B cell (primary cell): ENCODE measurements around the gene OCA2. TPM values are rescaled to one million over a fixed set of nuclear protein-coding genes. Genes with fewer than 3 reads are reported as not detected.

Experiments
- ATAC-seq: fragments of 200-7000 bp; cut with Tn5 transposase; one replicate; pipeline ENCODE4 v1.10.0; 2021; ENCODE audit warnings: low read depth, mild to moderate bottlenecking, moderate number of reproducible peaks, moderate library complexity
- CTCF ChIA-PET: fragments of 350-600 bp; sonication (Branson Sonifier 250); formaldehyde crosslinking; loops from one replicate; lab custom pipeline; 2021; ENCODE audit warnings: antibody characterized with exemption, inconsistent platforms; lab: Charles Lee
- POLR2A ChIA-PET: fragments of 350-600 bp; sonication (Branson Sonifier 250); formaldehyde crosslinking; loops from one replicate; lab custom pipeline; 2021; ENCODE audit warnings: antibody characterized with exemption; lab: Charles Lee
- DNase-seq: peaks from one replicate; pipeline ENCODE4 v3.0.0; 2013
- H2AFZ ChIP-seq: 2 replicates; pipeline ENCODE4 v1.6.1; 2012; ENCODE audit warnings: mild to moderate bottlenecking, low read depth, low read length; ENCODE audit not compliant: insufficient read depth, poor library complexity, severe bottlenecking
- H3K27ac ChIP-seq, 2 donors: 1 replicate in 1 of 2; 2 replicates in 1 of 2; pipeline ENCODE4 v1.5.1; 2012 to 2013; ENCODE audit warnings: low read length in 2 of 2, mild to moderate bottlenecking in 2 of 2, moderate library complexity in 1 of 2
- H3K27me3 ChIP-seq, 4 experiments: fragments of 200-600 bp in 1 of 4; sonication (generic) in 1 of 4; replicated peaks in 1 of 4; 1 replicate in 2 of 4; 2 replicates in 2 of 4; pipeline versions ENCODE4 v1.6.1 to v1.7.0; 2013 to 2016; ENCODE audit warnings: low read length in 3 of 4, mild to moderate bottlenecking in 2 of 4, mixed read lengths in 1 of 4, moderate library complexity in 1 of 4; ENCODE audit not compliant: insufficient read depth in 4 of 4, control insufficient read depth in 3 of 4; ENCODE audit errors: control extremely low read depth in 1 of 4
- H3K36me3 ChIP-seq, 2 experiments: replicated peaks in 1 of 2; 1 replicate in 1 of 2; 2 replicates in 1 of 2; pipeline versions ENCODE4 v1.6.1 to v1.7.1; 2013; ENCODE audit warnings: low read length in 1 of 2; ENCODE audit not compliant: insufficient read depth in 2 of 2, control insufficient read depth in 1 of 2; ENCODE audit errors: control extremely low read depth in 1 of 2, extremely low read depth in 1 of 2
- H3K4me1 ChIP-seq, 2 donors: fragments of 200-600 bp in 1 of 2; sonication (generic) in 1 of 2; 1 replicate in 1 of 2; 2 replicates in 1 of 2; pipeline versions ENCODE4 v1.5.1 to v1.6.1; 2013 to 2017; ENCODE audit warnings: low read length in 2 of 2; ENCODE audit not compliant: control insufficient read depth in 2 of 2, insufficient read depth in 2 of 2
- H3K4me2 ChIP-seq: replicated peaks from 2 replicates; pipeline ENCODE3; 2012; ENCODE audit warnings: mild to moderate bottlenecking, low read depth, low read length; ENCODE audit not compliant: poor library complexity, severe bottlenecking
- H3K4me3 ChIP-seq, 5 experiments: fragments of 200-600 bp in 1 of 5; sonication (generic) in 1 of 5; 1 replicate in 3 of 5; 2 replicates in 2 of 5; pipeline versions ENCODE4 v1.5.1 to v1.7.0; 2011 to 2016; ENCODE audit warnings: low read length in 4 of 5, mild to moderate bottlenecking in 4 of 5, low read depth in 2 of 5, control low read depth in 1 of 5, moderate library complexity in 1 of 5; ENCODE audit not compliant: insufficient read depth in 1 of 5; ENCODE audit errors: control extremely low read depth in 1 of 5, extremely low read depth in 1 of 5
- H3K79me2 ChIP-seq: fragments of 200-600 bp; sonication (generic); one replicate; pipeline ENCODE4 v1.6.0; 2016; ENCODE audit warnings: low read length; ENCODE audit not compliant: control insufficient read depth, insufficient read depth
- H3K9ac ChIP-seq: fragments of 200-600 bp; sonication (generic); 2 replicates; pipeline ENCODE4 v1.6.1; 2017; ENCODE audit warnings: mild to moderate bottlenecking, low read length, moderate library complexity
- H3K9me3 ChIP-seq, 3 donors: one replicate each; pipeline versions ENCODE4 v1.6.1 to v1.7.1; 2013; ENCODE audit warnings: low read length in 2 of 3; ENCODE audit not compliant: control insufficient read depth in 2 of 3, insufficient read depth in 1 of 3; ENCODE audit errors: control extremely low read depth in 1 of 3
- H4K20me1 ChIP-seq: 2 replicates; pipeline ENCODE4 v1.6.0; 2012; ENCODE audit warnings: mild to moderate bottlenecking, low read length; ENCODE audit not compliant: insufficient read depth, control insufficient read depth, poor library complexity, severe bottlenecking
- H3K27ac Mint-ChIP-seq: one replicate; pipeline ENCODE4 v1.8.0; 2021; ENCODE audit warnings: mixed read lengths
- H3K27me3 Mint-ChIP-seq: one replicate; pipeline ENCODE4 v1.8.0; 2021; ENCODE audit warnings: mixed read lengths
- H3K4me1 Mint-ChIP-seq: one replicate; pipeline ENCODE4 v1.8.0; 2021; ENCODE audit warnings: mixed read lengths
- H3K4me3 Mint-ChIP-seq: one replicate; pipeline ENCODE4 v1.8.0; 2021; ENCODE audit warnings: mixed read lengths
- H3K9me3 Mint-ChIP-seq: one replicate; pipeline ENCODE4 v1.8.0; 2022; ENCODE audit warnings: mixed read lengths; ENCODE audit not compliant: insufficient read depth
- EZH2 ChIP-seq: IDR thresholded peaks from 2 replicates; pipeline ENCODE4 v1.6.1; 2012; ENCODE audit warnings: borderline replicate concordance, low read depth, mild to moderate bottlenecking, moderate library complexity, low read length; ENCODE audit not compliant: insufficient read depth, poor library complexity, severe bottlenecking
- WGBS: methylation state at CpG from one replicate; pipeline ENCODE4 v1.1.5; 2013; ENCODE audit warnings: missing lambda C conversion rate; ENCODE audit not compliant: insufficient coverage; 5-methylcytosine and 5-hydroxymethylcytosine counted together
- intact Hi-C: fragments of 100-400 bp; cut with micrococcal nuclease; formaldehyde crosslinking; loops from one replicate; pipeline ENCODE4 v1.10.0; 2022
- polyA plus RNA-seq: library from polyadenylated mRNA; depleted of rRNA; stranded (reverse); fragments of >200 nt; gene quantifications from 2 replicates; pipeline ENCODE4 v1.2.3, GENCODE V29; 2012
- total RNA-seq, 2 donors: library from RNA; stranded (reverse); fragments of 120-200 nt in 1 of 2; gene quantifications; 1 replicate in 1 of 2; 2 replicates in 1 of 2; pipeline versions ENCODE4 v1.2.3 to v1.2.4, GENCODE V29; 2013 to 2022
- TF ChIP-seq, protein P1 (sequence below): fragments of 200-600 bp; IDR thresholded peaks from one replicate; pipeline ENCODE4 v1.8.0; 2022; ENCODE audit warnings: antibody characterized with exemption, mild to moderate bottlenecking

The OCA2 gene
- total and polyA plus RNA-seq, 2 donors (not counting 1 experiment from before 2014, with no cell fraction given), result 0.12 TPM; not detected in 1

- Histone ChIP-seq H3K4me2 (no peak overlapping the region), H3K27me3 (peaks cover 0 to 5% (median 0%) of the 10 kb centered on the region in 4 experiments), H3K79me2 (no peaks in the 10 kb centered on the region), H3K36me3 (no peaks in the 10 kb centered on the region), H2AFZ (no peak overlapping the region), H3K4me1 (peaks cover 0 to 6% of the 10 kb centered on the region in 2 donors), H4K20me1 (no peaks in the 10 kb centered on the region), H3K4me3 (no peak overlapping the region), H3K9me3 (peaks cover 0 to 27% (median 0%) of the 10 kb centered on the region in 3 donors), H3K27ac (no peak overlapping the region), H3K9ac (no peak overlapping the region)
- intact Hi-C loops, result no loop called here
- ATAC-seq (no peak), DNase-seq (no peak)
- Mint-ChIP-seq H3K4me1 (peaks cover 5% of the 10 kb centered on the region), H3K4me3 (no peak overlapping the region), H3K27ac (no peak overlapping the region), H3K9me3 (peaks cover 4% of the 10 kb centered on the region), H3K27me3 (no peaks in the 10 kb centered on the region)
- 79% methylated on average over 6 of the region's 9 CpGs for WGBS
- ChIA-PET POLR2A (no interaction called here), CTCF (no interaction called here)
- no peak for TF ChIP-seq EZH2
- TF ChIP-seq, protein P1, sequence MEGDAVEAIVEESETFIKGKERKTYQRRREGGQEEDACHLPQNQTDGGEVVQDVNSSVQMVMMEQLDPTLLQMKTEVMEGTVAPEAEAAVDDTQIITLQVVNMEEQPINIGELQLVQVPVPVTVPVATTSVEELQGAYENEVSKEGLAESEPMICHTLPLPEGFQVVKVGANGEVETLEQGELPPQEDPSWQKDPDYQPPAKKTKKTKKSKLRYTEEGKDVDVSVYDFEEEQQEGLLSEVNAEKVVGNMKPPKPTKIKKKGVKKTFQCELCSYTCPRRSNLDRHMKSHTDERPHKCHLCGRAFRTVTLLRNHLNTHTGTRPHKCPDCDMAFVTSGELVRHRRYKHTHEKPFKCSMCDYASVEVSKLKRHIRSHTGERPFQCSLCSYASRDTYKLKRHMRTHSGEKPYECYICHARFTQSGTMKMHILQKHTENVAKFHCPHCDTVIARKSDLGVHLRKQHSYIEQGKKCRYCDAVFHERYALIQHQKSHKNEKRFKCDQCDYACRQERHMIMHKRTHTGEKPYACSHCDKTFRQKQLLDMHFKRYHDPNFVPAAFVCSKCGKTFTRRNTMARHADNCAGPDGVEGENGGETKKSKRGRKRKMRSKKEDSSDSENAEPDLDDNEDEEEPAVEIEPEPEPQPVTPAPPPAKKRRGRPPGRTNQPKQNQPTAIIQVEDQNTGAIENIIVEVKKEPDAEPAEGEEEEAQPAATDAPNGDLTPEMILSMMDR, result no peak
Observed at GRCh38 chr15:27903405-27903804, 195.7 kb downstream of the OCA2 start.

- ChIA-PET CTCF (no interaction called here), POLR2A (no interaction called here)
- H4K20me1 ChIP-seq, result no peaks in the 10 kb centered on the region
- H3K9ac ChIP-seq, result no peak overlapping the region
- no peaks in the 10 kb centered on the region for H3K36me3 ChIP-seq
- Mint-ChIP-seq H3K4me1 (peaks cover 5% of the 10 kb centered on the region), H3K9me3 (peaks cover 4% of the 10 kb centered on the region), H3K4me3 (no peak overlapping the region), H3K27ac (no peak overlapping the region), H3K27me3 (no peaks in the 10 kb centered on the region)
- H3K9me3 ChIP-seq, result peaks cover 0 to 27% (median 0%) of the 10 kb centered on the region in 3 donors
- DNase-seq (no peak), ATAC-seq (no peak)
- 88% methylated on average over 32 of the region's 43 CpGs for WGBS
- intact Hi-C loops, result no loop called here
- no peak overlapping the region for H3K4me3 ChIP-seq
- no peaks in the 10 kb centered on the region for H3K79me2 ChIP-seq
- no peak overlapping the region for H2AFZ ChIP-seq
- H3K27me3 ChIP-seq, result peaks cover 0 to 5% (median 0%) of the 10 kb centered on the region in 4 experiments
- no peak overlapping the region for H3K4me2 ChIP-seq
- TF ChIP-seq, protein P1, result no peak
- TF ChIP-seq EZH2, result no peak
- no peak overlapping the region for H3K27ac ChIP-seq
- H3K4me1 ChIP-seq, result peaks cover 0 to 6% of the 10 kb centered on the region in 2 donors
Observed at GRCh38 chr15:27902680-27903385, 196.3 kb downstream of the OCA2 start.
